K562 (cell line): ENCODE results near the gene RELA. TPM values are rescaled to one million over a fixed set of nuclear protein-coding genes. Genes with fewer than 3 reads are reported as not detected.

Source experiments
- CHCHD3 ChIP-seq: fragments of 250-450 bp; sonication (Bioruptor Pico); IDR thresholded peaks from 2 replicates; pipeline ENCODE4 v2.1.2; 2022; ENCODE audit warnings: mild to moderate bottlenecking
- CHD1 ChIP-seq: fragments of 200-600 bp; sonication (generic); IDR thresholded peaks from one replicate; pipeline ENCODE4 v1.6.1; 2012; ENCODE audit warnings: mild to moderate bottlenecking, moderate library complexity, low read length, inconsistent platforms
- GABPB1 ChIP-seq: sonication (generic); formaldehyde crosslinking; IDR thresholded peaks from 2 replicates; pipeline ENCODE4 v1.8.0; 2022; ENCODE audit warnings: mild to moderate bottlenecking, missing genetic modification reagents
- KHSRP ChIP-seq: fragments of 450-650 bp; IDR thresholded peaks from 2 replicates; pipeline ENCODE4 v1.6.1; 2017
- KLF10 ChIP-seq: fragments of 250-450 bp; sonication (Bioruptor Pico); IDR thresholded peaks from 2 replicates; pipeline ENCODE4 v1.6.1; 2021; ENCODE audit warnings: matching md5 sums
- TCFL5 ChIP-seq: fragments of 250-450 bp; sonication (Bioruptor Pico); conservative IDR thresholded peaks from 2 replicates; pipeline ENCODE4 v1.6.1; 2021; ENCODE audit warnings: mild to moderate bottlenecking, moderate library complexity, matching md5 sums
- ZNF133 ChIP-seq: fragments of 250-450 bp; sonication (Bioruptor Pico); IDR thresholded peaks from 2 replicates; pipeline ENCODE4 v1.4.0; 2020; ENCODE audit warnings: mild to moderate bottlenecking
- polyA plus RNA-seq, 8 experiments: library from polyadenylated mRNA; depleted of rRNA in 4 of 8; stranded (reverse) in 5 of 8; unstranded in 3 of 8; fragments of >200 nt; fragmentation: Nextera tagmentation in 2 of 8; fragmentation: Illumina TruSeq in 1 of 8; extraction: Ambion mirVana in 2 of 8; extraction: Trizol in 1 of 8; gene quantifications; 2 replicates each; pipeline versions ENCODE4 v1.2.1 to v1.2.3, GENCODE V29; 2011 to 2014; ENCODE audit warnings: inconsistent platforms in 1 of 8, missing spikeins in 1 of 8
- total RNA-seq, 7 experiments: library from RNA; depleted of rRNA in 6 of 7; stranded (reverse); fragments of >200 nt in 6 of 7; fragmentation: Illumina TruSeq in 2 of 7; extraction: Trizol in 2 of 7; gene quantifications; 2 replicates each; pipeline versions ENCODE4 v1.2.1 to v1.2.3, GENCODE V29; 2011 to 2021; ENCODE audit warnings: low replicate concordance in 1 of 7
- TF ChIP-seq, protein P1 (sequence below): fragments of 450-650 bp; IDR thresholded peaks from 2 replicates; pipeline ENCODE4 v1.6.1; 2016; ENCODE audit warnings: mild to moderate bottlenecking, moderate library complexity
- TF ChIP-seq, protein P2 (sequence below), 3 experiments: fragments of 200-800 bp in 1 of 3; fragments of 250-450 bp in 1 of 3; fragments of 450-650 bp in 1 of 3; sonication (Bioruptor Pico) in 1 of 3; sonication (Bioruptor generic) in 1 of 3; formaldehyde crosslinking in 1 of 3; IDR thresholded peaks; 2 replicates each; pipeline versions ENCODE4 v1.6.1 to v1.8.0; 2016 to 2022; ENCODE audit warnings: mild to moderate bottlenecking in 2 of 3, missing genetic modification characterization in 2 of 3, missing compliant biosample characterization in 1 of 3, moderate library complexity in 1 of 3
- TF ChIP-seq, protein P3 (sequence below): sonication (generic); formaldehyde crosslinking; IDR thresholded peaks from 2 replicates; pipeline ENCODE4 v1.8.0; 2022; ENCODE audit warnings: mild to moderate bottlenecking, low read depth, missing genetic modification reagents

RELA gene
- total and polyA plus RNA-seq, 9 of the 15 experiments (the other 6 are each of a cell fraction or from before 2014, with no cell fraction given): 6.0 to 67.4 (median 20.6) TPM

DNA sequence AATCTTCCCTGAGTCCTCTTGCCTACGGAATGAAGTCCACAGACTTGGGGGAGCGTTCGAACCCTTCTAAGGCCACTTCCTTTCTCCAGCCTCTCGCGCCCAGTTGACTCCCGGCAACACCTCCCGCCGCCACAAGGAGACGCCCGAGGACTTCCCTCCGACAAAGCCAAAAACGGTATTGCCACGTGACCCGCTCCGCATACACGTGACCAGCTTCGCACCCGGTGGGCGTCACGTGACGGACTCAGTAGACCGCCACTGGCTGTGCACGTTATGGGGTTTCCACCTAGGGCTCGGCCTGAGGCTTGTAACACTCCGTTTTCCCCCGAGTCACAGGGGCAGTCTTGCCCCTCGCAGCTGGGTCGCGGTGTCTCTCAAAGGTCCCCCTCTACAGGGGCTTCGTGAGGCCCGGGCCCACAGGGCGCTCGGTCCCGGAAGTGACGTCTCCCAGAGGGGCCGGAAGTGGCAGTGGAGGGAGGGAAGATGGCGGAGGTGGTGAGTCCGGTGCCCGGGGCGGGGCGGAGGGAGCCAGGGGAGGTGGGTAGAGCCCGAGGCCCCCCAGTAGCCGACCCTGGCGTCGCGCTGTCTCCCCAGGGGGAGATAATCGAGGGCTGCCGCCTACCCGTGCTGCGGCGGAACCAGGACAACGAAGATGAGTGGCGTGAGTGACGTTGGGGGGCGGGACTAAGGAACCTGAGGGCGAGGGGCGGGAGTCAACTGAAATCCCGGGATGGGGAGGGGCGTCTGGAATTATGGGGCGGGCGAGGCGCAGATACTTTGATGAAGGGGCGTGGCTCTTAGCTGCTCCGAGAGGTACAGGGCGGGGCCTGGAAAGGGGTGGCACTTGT lies 49.3 kb upstream of the RELA start, which contains the start of gene KAT5 (continued):
- TF ChIP-seq, protein P1, sequence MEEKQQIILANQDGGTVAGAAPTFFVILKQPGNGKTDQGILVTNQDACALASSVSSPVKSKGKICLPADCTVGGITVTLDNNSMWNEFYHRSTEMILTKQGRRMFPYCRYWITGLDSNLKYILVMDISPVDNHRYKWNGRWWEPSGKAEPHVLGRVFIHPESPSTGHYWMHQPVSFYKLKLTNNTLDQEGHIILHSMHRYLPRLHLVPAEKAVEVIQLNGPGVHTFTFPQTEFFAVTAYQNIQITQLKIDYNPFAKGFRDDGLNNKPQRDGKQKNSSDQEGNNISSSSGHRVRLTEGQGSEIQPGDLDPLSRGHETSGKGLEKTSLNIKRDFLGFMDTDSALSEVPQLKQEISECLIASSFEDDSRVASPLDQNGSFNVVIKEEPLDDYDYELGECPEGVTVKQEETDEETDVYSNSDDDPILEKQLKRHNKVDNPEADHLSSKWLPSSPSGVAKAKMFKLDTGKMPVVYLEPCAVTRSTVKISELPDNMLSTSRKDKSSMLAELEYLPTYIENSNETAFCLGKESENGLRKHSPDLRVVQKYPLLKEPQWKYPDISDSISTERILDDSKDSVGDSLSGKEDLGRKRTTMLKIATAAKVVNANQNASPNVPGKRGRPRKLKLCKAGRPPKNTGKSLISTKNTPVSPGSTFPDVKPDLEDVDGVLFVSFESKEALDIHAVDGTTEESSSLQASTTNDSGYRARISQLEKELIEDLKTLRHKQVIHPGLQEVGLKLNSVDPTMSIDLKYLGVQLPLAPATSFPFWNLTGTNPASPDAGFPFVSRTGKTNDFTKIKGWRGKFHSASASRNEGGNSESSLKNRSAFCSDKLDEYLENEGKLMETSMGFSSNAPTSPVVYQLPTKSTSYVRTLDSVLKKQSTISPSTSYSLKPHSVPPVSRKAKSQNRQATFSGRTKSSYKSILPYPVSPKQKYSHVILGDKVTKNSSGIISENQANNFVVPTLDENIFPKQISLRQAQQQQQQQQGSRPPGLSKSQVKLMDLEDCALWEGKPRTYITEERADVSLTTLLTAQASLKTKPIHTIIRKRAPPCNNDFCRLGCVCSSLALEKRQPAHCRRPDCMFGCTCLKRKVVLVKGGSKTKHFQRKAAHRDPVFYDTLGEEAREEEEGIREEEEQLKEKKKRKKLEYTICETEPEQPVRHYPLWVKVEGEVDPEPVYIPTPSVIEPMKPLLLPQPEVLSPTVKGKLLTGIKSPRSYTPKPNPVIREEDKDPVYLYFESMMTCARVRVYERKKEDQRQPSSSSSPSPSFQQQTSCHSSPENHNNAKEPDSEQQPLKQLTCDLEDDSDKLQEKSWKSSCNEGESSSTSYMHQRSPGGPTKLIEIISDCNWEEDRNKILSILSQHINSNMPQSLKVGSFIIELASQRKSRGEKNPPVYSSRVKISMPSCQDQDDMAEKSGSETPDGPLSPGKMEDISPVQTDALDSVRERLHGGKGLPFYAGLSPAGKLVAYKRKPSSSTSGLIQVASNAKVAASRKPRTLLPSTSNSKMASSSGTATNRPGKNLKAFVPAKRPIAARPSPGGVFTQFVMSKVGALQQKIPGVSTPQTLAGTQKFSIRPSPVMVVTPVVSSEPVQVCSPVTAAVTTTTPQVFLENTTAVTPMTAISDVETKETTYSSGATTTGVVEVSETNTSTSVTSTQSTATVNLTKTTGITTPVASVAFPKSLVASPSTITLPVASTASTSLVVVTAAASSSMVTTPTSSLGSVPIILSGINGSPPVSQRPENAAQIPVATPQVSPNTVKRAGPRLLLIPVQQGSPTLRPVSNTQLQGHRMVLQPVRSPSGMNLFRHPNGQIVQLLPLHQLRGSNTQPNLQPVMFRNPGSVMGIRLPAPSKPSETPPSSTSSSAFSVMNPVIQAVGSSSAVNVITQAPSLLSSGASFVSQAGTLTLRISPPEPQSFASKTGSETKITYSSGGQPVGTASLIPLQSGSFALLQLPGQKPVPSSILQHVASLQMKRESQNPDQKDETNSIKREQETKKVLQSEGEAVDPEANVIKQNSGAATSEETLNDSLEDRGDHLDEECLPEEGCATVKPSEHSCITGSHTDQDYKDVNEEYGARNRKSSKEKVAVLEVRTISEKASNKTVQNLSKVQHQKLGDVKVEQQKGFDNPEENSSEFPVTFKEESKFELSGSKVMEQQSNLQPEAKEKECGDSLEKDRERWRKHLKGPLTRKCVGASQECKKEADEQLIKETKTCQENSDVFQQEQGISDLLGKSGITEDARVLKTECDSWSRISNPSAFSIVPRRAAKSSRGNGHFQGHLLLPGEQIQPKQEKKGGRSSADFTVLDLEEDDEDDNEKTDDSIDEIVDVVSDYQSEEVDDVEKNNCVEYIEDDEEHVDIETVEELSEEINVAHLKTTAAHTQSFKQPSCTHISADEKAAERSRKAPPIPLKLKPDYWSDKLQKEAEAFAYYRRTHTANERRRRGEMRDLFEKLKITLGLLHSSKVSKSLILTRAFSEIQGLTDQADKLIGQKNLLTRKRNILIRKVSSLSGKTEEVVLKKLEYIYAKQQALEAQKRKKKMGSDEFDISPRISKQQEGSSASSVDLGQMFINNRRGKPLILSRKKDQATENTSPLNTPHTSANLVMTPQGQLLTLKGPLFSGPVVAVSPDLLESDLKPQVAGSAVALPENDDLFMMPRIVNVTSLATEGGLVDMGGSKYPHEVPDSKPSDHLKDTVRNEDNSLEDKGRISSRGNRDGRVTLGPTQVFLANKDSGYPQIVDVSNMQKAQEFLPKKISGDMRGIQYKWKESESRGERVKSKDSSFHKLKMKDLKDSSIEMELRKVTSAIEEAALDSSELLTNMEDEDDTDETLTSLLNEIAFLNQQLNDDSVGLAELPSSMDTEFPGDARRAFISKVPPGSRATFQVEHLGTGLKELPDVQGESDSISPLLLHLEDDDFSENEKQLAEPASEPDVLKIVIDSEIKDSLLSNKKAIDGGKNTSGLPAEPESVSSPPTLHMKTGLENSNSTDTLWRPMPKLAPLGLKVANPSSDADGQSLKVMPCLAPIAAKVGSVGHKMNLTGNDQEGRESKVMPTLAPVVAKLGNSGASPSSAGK: peak; percentile 100
- TF ChIP-seq KLF10 (no peak), CHD1 (no peak), GABPB1 (CRISPR knock-in tag) (peak; percentile 99), TCFL5 (CRISPR knock-in tag) (0 out of 2 replicates have a peak, but pooled peaks have one; percentile 43), CHCHD3 (CRISPR knock-in tag) (no peak), KHSRP (peak; percentile 66), ZNF133 (CRISPR knock-in tag) (no peak)
- TF ChIP-seq, protein P2, sequence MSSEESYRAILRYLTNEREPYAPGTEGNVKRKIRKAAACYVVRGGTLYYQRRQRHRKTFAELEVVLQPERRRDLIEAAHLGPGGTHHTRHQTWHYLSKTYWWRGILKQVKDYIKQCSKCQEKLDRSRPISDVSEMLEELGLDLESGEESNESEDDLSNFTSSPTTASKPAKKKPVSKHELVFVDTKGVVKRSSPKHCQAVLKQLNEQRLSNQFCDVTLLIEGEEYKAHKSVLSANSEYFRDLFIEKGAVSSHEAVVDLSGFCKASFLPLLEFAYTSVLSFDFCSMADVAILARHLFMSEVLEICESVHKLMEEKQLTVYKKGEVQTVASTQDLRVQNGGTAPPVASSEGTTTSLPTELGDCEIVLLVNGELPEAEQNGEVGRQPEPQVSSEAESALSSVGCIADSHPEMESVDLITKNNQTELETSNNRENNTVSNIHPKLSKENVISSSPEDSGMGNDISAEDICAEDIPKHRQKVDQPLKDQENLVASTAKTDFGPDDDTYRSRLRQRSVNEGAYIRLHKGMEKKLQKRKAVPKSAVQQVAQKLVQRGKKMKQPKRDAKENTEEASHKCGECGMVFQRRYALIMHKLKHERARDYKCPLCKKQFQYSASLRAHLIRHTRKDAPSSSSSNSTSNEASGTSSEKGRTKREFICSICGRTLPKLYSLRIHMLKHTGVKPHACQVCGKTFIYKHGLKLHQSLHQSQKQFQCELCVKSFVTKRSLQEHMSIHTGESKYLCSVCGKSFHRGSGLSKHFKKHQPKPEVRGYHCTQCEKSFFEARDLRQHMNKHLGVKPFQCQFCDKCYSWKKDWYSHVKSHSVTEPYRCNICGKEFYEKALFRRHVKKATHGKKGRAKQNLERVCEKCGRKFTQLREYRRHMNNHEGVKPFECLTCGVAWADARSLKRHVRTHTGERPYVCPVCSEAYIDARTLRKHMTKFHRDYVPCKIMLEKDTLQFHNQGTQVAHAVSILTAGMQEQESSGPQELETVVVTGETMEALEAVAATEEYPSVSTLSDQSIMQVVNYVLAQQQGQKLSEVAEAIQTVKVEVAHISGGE (CRISPR knock-in tag; IDR thresholded peaks at IDR 0.05): peak in 2 of 3 experiments; percentile 71 to 92; a peak in 4 of 6 replicates
- TF ChIP-seq, protein P3, sequence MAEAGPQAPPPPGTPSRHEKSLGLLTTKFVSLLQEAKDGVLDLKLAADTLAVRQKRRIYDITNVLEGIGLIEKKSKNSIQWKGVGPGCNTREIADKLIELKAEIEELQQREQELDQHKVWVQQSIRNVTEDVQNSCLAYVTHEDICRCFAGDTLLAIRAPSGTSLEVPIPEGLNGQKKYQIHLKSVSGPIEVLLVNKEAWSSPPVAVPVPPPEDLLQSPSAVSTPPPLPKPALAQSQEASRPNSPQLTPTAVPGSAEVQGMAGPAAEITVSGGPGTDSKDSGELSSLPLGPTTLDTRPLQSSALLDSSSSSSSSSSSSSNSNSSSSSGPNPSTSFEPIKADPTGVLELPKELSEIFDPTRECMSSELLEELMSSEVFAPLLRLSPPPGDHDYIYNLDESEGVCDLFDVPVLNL: 0 out of 2 replicates have a peak, but pooled peaks have one; percentile 10
